HepG2 (cell line): ENCODE measurements around the gene SPATA33. TPM values are rescaled to one million over a fixed set of nuclear protein-coding genes. Genes with fewer than 3 reads are reported as not detected.
A peak's percentile ranks its signal among the peaks of the same experiment; 100 is the strongest.

ENCODE experiments used
- CBFB ChIP-seq: sonication (generic); formaldehyde crosslinking; IDR thresholded peaks from 2 replicates; pipeline ENCODE4 v1.4.0; 2020; ENCODE audit warnings: missing genetic modification reagents
- EHMT2 ChIP-seq: fragments of 200-600 bp; sonication (generic); IDR thresholded peaks from 2 replicates; pipeline ENCODE4 v1.7.0; 2017; ENCODE audit warnings: antibody characterized with exemption, low read depth, low read length, borderline replicate concordance
- GLMP ChIP-seq: sonication (generic); formaldehyde crosslinking; IDR thresholded peaks from 2 replicates; pipeline ENCODE4 v1.9.0; 2021; ENCODE audit warnings: missing genetic modification reagents, mild to moderate bottlenecking, borderline replicate concordance
- GTF3A ChIP-seq: sonication (generic); formaldehyde crosslinking; conservative IDR thresholded peaks from 2 replicates; pipeline ENCODE4 v1.4.0; 2020; ENCODE audit warnings: mild to moderate bottlenecking, missing genetic modification reagents
- HMG20B ChIP-seq: conservative IDR thresholded peaks from 2 replicates; pipeline ENCODE4 v1.6.1; 2016; ENCODE audit warnings: missing genetic modification reagents, missing compliant biosample characterization
- HNF1A ChIP-seq, 2 experiments: sonication (generic) in 1 of 2; formaldehyde crosslinking in 1 of 2; IDR thresholded peaks; 2 replicates each; pipeline versions ENCODE4 v1.4.0 to v1.6.1; 2016 to 2020; ENCODE audit warnings: borderline replicate concordance in 1 of 2, low read depth in 1 of 2, mild to moderate bottlenecking in 1 of 2, missing genetic modification reagents in 1 of 2
- KLF16 ChIP-seq, 2 experiments: sonication (generic) in 1 of 2; formaldehyde crosslinking in 1 of 2; IDR thresholded peaks; 2 replicates each; pipeline versions ENCODE4 v1.6.1 to v1.8.0; 2016 to 2023; ENCODE audit warnings: missing genetic modification reagents in 2 of 2, missing compliant biosample characterization in 1 of 2
- MAF1 ChIP-seq: sonication (generic); formaldehyde crosslinking; IDR thresholded peaks from 2 replicates; pipeline ENCODE4 v1.5.0; 2020; ENCODE audit warnings: missing genetic modification reagents, borderline replicate concordance
- PBX2 ChIP-seq: IDR thresholded peaks from 2 replicates; pipeline ENCODE4 v1.6.1; 2016; ENCODE audit warnings: control low read depth
- WIZ ChIP-seq: sonication (generic); formaldehyde crosslinking; IDR thresholded peaks from 2 replicates; pipeline ENCODE4 v1.5.1; 2020; ENCODE audit warnings: mild to moderate bottlenecking, missing genetic modification reagents
- ZFP36L2 ChIP-seq: sonication (generic); formaldehyde crosslinking; IDR thresholded peaks from 2 replicates; pipeline ENCODE4 v1.4.0; 2020; ENCODE audit warnings: missing genetic modification reagents
- ZNF234 ChIP-seq: sonication (generic); formaldehyde crosslinking; conservative IDR thresholded peaks from 2 replicates; pipeline ENCODE4 v1.5.1; 2020; ENCODE audit warnings: mild to moderate bottlenecking, missing genetic modification reagents
- ZNF660 ChIP-seq: sonication (generic); formaldehyde crosslinking; IDR thresholded peaks from 2 replicates; pipeline ENCODE4 v1.5.1; 2020; ENCODE audit warnings: mild to moderate bottlenecking, low read depth, missing genetic modification reagents, borderline replicate concordance
- ZNF674 ChIP-seq: sonication (generic); formaldehyde crosslinking; IDR thresholded peaks from 2 replicates; pipeline ENCODE4 v1.5.0; 2020; ENCODE audit warnings: low read depth, mild to moderate bottlenecking, missing genetic modification reagents
- ZNF772 ChIP-seq: sonication (generic); formaldehyde crosslinking; IDR thresholded peaks from 2 replicates; pipeline ENCODE4 v1.5.0; 2020; ENCODE audit warnings: mild to moderate bottlenecking, missing genetic modification reagents
- ZNF839 ChIP-seq: sonication (generic); formaldehyde crosslinking; IDR thresholded peaks from 2 replicates; pipeline ENCODE4 v1.4.0; 2020; ENCODE audit warnings: missing genetic modification reagents, mild to moderate bottlenecking, borderline replicate concordance
- polyA plus RNA-seq, 8 experiments: library from polyadenylated mRNA; depleted of rRNA in 3 of 8; stranded (reverse) in 7 of 8; unstranded in 1 of 8; fragments of >200 nt; fragmentation: Illumina TruSeq in 4 of 8; extraction: Trizol in 4 of 8; gene quantifications; 2 replicates each; pipeline versions ENCODE4 v1.2.1 to v1.2.3, GENCODE V29; 2011 to 2016; ENCODE audit warnings: low read depth in 4 of 8, missing spikeins in 1 of 8, mixed read lengths in 1 of 8; ENCODE audit not compliant: insufficient read depth in 1 of 8
- total RNA-seq, 5 experiments: library from RNA; depleted of rRNA; stranded (reverse); fragments of >200 nt; fragmentation: Illumina TruSeq; extraction: Trizol; gene quantifications; 2 replicates each; pipeline ENCODE4 v1.2.3, GENCODE V29; 2016; ENCODE audit warnings: low read depth in 1 of 5
- TF ChIP-seq, protein P1 (sequence below), 2 experiments: IDR thresholded peaks; 2 replicates each; pipeline ENCODE4 v1.6.1; 2011 to 2012; ENCODE audit warnings: low read length in 2 of 2, borderline replicate concordance in 1 of 2, low read depth in 1 of 2, mild to moderate bottlenecking in 1 of 2, moderate library complexity in 1 of 2

SPATA33 gene
- total and polyA plus RNA-seq, 2 of the 13 experiments (the other 11 are each of a cell fraction or from before 2014, with no cell fraction given): 5.7 to 11.0 TPM

DNA sequence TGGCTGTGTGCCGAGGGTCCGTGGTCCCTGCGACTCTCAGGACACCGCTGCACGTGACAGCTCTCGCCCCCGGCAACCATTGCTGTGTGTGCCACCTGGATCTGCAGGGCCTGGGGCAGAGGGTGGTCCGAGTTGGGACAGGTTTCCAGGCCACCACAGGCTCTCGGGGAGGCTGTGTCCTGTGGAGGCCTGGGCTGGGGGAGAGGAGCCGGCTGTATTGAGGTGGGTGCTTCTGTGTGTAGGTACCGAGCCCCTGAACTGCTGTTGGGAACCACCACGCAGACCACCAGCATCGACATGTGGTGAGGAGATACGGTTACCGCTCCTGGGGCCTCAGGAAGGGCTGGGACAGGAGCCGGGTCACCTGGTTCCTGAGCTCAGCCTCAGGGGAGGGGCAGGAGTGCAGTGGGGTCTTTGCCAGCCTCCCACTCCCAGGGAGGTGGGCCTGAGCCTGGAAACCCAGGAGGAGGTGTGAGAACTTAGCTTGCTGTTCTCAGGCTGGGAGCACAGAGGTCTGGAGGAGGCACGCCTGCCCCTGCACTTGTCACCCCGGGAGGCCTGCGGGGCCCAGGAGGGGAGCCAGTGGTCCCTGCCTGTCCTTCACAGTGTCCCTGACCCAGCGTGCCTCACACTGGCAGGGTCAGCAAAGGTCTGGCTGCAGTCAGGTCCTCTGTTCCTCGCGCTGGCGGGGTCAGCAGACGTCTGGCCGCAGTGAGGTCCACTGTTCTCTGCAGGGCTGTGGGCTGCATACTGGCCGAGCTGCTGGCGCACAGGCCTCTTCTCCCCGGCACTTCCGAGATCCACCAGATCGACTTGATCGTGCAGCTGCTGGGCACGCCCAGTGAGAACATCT, 36.5 kb downstream of the SPATA33 start (continued):
- TF ChIP-seq GLMP (CRISPR knock-in tag): no peak
- no peak for TF ChIP-seq WIZ (CRISPR knock-in tag)
- no peak for TF ChIP-seq MAF1 (CRISPR knock-in tag)
- peak; percentile 40; the same call in 1 of the 2 replicates for TF ChIP-seq ZNF660 (CRISPR knock-in tag)
- TF ChIP-seq, protein P1, sequence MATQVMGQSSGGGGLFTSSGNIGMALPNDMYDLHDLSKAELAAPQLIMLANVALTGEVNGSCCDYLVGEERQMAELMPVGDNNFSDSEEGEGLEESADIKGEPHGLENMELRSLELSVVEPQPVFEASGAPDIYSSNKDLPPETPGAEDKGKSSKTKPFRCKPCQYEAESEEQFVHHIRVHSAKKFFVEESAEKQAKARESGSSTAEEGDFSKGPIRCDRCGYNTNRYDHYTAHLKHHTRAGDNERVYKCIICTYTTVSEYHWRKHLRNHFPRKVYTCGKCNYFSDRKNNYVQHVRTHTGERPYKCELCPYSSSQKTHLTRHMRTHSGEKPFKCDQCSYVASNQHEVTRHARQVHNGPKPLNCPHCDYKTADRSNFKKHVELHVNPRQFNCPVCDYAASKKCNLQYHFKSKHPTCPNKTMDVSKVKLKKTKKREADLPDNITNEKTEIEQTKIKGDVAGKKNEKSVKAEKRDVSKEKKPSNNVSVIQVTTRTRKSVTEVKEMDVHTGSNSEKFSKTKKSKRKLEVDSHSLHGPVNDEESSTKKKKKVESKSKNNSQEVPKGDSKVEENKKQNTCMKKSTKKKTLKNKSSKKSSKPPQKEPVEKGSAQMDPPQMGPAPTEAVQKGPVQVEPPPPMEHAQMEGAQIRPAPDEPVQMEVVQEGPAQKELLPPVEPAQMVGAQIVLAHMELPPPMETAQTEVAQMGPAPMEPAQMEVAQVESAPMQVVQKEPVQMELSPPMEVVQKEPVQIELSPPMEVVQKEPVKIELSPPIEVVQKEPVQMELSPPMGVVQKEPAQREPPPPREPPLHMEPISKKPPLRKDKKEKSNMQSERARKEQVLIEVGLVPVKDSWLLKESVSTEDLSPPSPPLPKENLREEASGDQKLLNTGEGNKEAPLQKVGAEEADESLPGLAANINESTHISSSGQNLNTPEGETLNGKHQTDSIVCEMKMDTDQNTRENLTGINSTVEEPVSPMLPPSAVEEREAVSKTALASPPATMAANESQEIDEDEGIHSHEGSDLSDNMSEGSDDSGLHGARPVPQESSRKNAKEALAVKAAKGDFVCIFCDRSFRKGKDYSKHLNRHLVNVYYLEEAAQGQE (IDR thresholded peaks at IDR 0.05; ENCODE audit: borderline replicate concordance in 1 of 2, low read depth in 1 of 2, low read length in 2 of 2): no peak
- no peak for TF ChIP-seq ZNF839
- TF ChIP-seq KLF16 (CRISPR knock-in tag; IDR thresholded peaks at IDR 0.05): 0 out of 4 replicates have a peak, but pooled peaks of 1 of the 2 experiments have one; percentile 19
- no peak; the same call in 1 of the 2 replicates for TF ChIP-seq ZNF772 (CRISPR knock-in tag)
- TF ChIP-seq EHMT2: no peak
- TF ChIP-seq GTF3A (CRISPR knock-in tag): no peak
- no peak for TF ChIP-seq HMG20B (CRISPR knock-in tag)
- TF ChIP-seq ZNF674: no peak
- no peak for TF ChIP-seq HNF1A (IDR thresholded peaks at IDR 0.05; ENCODE audit: low read depth)
- peak; percentile 41; the same call in 1 of the 2 replicates for TF ChIP-seq HNF1A (CRISPR knock-in tag; IDR thresholded peaks at IDR 0.05; ENCODE audit: borderline replicate concordance)
- no peak for TF ChIP-seq ZNF234 (CRISPR knock-in tag)
- no peak for TF ChIP-seq CBFB (CRISPR knock-in tag)
- TF ChIP-seq ZFP36L2 (CRISPR knock-in tag): no peak
- TF ChIP-seq PBX2 (CRISPR knock-in tag): no peak
